22Rv1 (cell line): ENCODE data around the gene SLC5A5.

ENCODE experiments used
- H3K27ac ChIP-seq: fragments of 450-650 bp; 2 replicates; pipeline ENCODE4 v1.5.1; 2017
- CTCF ChIP-seq: fragments of 450-650 bp; IDR thresholded peaks from 2 replicates; pipeline ENCODE4 v1.5.1; 2017; ENCODE audit warnings: mild to moderate bottlenecking
- ZFX ChIP-seq: fragments of 450-650 bp; IDR thresholded peaks from 2 replicates; pipeline ENCODE4 v1.6.1; 2017; ENCODE audit warnings: antibody characterized with exemption, borderline replicate concordance

The SLC5A5 gene

GRCh38 chr19:17932485-17933338 is 61.0 kb downstream of the SLC5A5 start, which contains the start of gene CCDC124:
TSS of gene CCDC124 (plus strand) at chr19:17933015. CDS start at chr19:17936421, 3,406 bp downstream.
- peak within 1 kb of the TSS; percentile 79 for H3K27ac ChIP-seq
- no peak for TF ChIP-seq ZFX
- TF ChIP-seq CTCF = peak; percentile 96

- H3K27ac ChIP-seq = peak overlapping the region; percentile 79
- TF ChIP-seq CTCF = no peak
- TF ChIP-seq ZFX = no peak
Measured at GRCh38 chr19:17933414-17934129, 61.8 kb downstream of the SLC5A5 start.

GRCh38 chr19:17936379-17936778 is 64.6 kb downstream of the SLC5A5 start:
- H3K27ac ChIP-seq = no peak overlapping the region
- no peak for TF ChIP-seq CTCF
- TF ChIP-seq ZFX = no peak

GRCh38 chr19:17937371-17937900 is 65.7 kb downstream of the SLC5A5 start:
- TF ChIP-seq CTCF = no peak
- no peak for TF ChIP-seq ZFX
- no peak overlapping the region for H3K27ac ChIP-seq

- TF ChIP-seq ZFX = no peak
- peak; percentile 94 for TF ChIP-seq CTCF
- no peak overlapping the region for H3K27ac ChIP-seq
Measured at GRCh38 chr19:17938092-17938845, 66.5 kb downstream of the SLC5A5 start.

- TF ChIP-seq CTCF = no peak
- no peak for TF ChIP-seq ZFX
- peak overlapping the region; percentile 81 for H3K27ac ChIP-seq
Measured at GRCh38 chr19:17942181-17942580, 70.4 kb downstream of the SLC5A5 start.
